ENCODE measurements around the gene DNASE1.

GRCh38 chr16:3672571-3673041 lies 18.1 kb downstream of the DNASE1 start:
- no peak for TF ChIP-seq TEAD4 (IDR thresholded peaks at IDR 0.05)
- no peak for TF ChIP-seq TAF1 (IDR thresholded peaks at IDR 0.05; ENCODE audit: low read depth)
- TF ChIP-seq EP300 (IDR thresholded peaks at IDR 0.05; ENCODE audit: borderline replicate concordance), result no peak
- no peak for TF ChIP-seq NFIC (IDR thresholded peaks at IDR 0.05)
- TF ChIP-seq USF1 (IDR thresholded peaks at IDR 0.05), result no peak
- no peak for TF ChIP-seq FOXM1 (IDR thresholded peaks at IDR 0.05; ENCODE audit: borderline replicate concordance, low read depth)
- TF ChIP-seq CREB1 (IDR thresholded peaks at IDR 0.05; ENCODE audit: low read depth), result no peak
- TF ChIP-seq REST (IDR thresholded peaks at IDR 0.05; ENCODE audit: low read depth), result no peak
- TF ChIP-seq RAD21 (IDR thresholded peaks at IDR 0.05; ENCODE audit: low read depth), result no peak
- TF ChIP-seq YY1 (IDR thresholded peaks at IDR 0.05; ENCODE audit: low read depth), result no peak
- TF ChIP-seq ZBTB7A (IDR thresholded peaks at IDR 0.05; ENCODE audit: low read depth), result no peak
